Stimulated activated CD4-positive, alpha-beta T cell treated with anti-CD3 and anti-CD28 coated beads, Interleukin-15, amount 100 ng/mL, for 24 hours (primary cell): ENCODE results near the gene NACC2.
"Not testable (repeated sequence)": the region's sequence is repeated elsewhere in the genome, so short reads cannot be mapped to it uniquely, and the experiment has no call there.

ENCODE experiments used
- DNase-seq: peaks from one replicate; pipeline ENCODE4 v3.0.0-alpha.2; 2020

NACC2 gene

DNA sequence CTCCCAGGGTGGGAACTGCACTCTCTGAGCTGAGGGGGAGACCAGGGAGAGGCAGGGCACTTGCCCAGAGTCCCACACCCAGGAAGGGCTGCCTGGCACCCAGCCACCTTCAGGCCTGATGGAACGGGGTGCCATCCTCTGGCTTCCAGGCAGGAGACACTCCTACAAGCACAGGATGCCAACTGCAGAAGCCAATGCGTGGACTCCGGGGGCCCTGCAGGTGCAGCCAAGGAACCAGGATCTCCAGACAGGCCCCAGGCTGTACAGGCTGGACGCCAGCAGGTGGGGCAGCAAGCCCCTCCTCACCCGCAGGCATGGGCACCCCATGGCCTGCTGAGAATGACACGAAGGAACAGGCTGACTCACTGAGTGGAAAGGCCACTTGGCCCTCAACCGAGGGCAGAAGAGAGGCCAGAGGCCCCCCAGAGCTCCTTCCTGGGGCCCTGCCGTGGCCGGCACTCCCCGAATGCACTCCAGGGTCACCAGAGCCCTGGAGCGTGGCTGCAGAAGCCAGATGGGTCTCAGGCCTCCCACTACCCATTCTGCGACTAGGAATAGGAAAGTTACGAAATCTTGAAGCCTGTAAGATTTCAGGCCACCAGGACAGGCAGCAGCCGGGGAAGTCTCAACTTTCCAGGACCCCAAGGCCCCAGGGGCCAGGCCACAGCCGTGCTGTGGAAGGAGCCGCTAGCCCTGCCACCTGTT is 15.7 kb downstream of the NACC2 start:
- DNase-seq = no peak

DNA sequence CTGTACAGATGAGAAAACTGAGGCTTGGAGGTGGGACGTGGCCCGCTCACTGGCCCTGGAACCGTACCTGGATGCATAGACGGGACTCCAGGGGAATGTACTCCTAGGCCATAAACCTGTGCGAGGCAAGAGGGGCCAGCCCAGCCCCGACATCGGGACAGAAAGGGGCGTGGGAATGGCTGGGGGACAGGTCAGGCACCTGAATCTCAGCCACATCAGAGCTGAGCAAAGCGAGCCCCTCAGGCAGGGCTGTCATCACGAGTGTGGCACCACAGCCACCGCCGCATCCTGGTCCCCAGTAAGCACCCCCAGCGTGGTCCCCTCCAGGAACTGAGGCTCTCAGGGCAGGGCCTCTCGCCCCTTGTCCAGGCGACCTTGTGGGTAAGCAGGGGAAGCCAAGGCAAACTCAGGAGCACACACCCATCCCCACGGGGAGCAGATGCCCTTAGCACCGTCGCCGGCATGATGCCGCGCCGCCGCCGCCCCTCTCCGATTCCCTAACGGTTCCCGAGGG is 16.5 kb downstream of the NACC2 start:
- DNase-seq = no peak

GRCh38 chr9:136078024-136078423 is 17.1 kb downstream of the NACC2 start:
- DNase-seq = no peak

DNA sequence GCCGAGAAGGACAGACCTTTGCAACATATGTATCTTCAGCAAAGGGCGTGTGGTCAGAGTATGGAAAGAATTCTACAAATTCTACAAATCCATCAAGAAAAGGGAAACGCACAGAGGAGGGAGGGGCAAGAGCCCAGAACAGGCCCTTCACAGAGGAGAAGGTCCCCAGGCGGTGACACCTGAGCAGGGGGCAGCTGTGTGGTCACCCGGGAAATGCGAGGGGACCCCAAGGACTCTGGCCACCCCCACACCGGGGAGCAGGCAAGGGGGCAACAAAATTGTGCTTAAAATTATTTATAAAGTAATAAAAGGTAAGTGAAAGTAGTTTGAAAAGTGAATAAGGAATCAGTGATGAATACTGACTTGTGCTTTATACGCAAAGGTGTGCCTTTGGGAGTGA is 17.6 kb downstream of the NACC2 start:
- no peak for DNase-seq

GRCh38 chr9:136075881-136076678 is 19.0 kb downstream of the NACC2 start:
- no peak for DNase-seq

DNA sequence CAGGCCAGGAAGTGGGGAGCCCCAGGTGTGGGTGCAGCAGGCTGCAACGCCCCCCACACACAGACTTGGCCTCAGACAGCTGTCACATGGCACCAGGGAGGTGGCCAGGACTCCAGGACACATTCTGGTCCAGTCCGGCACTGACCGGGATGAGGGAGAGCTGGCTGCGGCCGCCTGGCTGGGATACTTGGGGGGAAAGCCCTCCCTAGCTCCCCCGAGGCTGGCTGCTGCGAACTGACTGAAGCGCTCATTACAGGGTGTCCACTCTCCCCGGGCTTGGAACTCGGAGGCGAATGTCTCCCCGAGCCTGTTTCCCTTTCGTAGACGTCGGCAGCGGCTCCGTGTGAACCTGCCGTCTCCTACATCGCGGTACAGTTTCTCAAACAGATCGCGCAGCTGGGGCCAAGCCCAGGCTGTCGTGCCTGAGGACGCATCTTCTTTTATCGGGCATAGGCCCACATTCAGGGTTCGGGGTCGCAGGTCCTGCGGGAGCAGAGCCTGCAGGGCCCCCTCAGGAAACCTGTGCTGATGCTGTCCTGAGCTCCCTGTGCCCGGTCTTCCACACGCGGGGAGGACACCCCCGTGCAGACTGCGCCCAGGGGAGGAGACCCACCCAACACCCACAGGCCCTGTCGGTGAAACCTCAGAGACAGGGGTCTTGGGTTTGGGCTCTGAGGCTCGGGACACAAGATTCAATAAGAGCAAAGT is 19.8 kb downstream of the NACC2 start:
- DNase-seq = no peak

GRCh38 chr9:136074706-136075105 is 20.4 kb downstream of the NACC2 start:
- no peak for DNase-seq

DNA sequence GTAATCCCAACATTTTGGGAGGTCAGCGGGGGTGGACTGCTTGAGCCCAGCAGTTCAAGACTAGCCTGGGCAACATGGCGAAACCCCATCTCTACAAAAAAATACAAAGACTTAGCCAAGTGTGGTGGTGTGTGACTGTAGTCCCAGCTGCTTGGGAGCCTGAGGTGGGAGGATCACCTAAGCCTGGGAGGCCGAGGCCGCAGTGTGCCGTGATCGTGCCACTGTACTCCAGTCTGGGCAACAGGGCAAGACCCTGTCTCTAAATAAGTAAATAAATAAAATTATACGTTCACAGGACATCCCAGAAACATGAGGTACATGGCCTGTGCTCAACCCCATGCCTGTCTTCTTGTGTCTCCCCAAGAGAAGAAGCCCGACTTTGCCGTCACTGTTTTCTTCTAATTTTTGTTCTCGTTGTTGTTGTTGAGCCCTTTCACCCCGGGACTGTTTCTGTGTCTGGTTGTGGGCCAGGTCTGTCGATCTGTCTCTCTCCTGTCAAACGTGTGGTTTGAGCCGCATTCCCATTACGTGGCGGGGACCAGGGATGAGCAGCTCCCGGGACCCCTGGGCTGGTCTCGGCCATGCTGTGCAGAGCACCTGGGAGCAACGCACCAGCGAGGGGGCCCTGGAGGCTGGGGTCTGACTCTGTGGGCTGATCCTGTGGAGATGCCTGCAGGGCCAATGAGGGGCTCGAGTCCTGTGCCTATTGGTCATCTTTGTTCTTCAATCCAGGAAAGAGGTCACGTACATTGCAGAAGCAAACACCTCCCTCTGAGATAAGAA is 32.2 kb downstream of the NACC2 start:
- DNase-seq = no peak

DNA sequence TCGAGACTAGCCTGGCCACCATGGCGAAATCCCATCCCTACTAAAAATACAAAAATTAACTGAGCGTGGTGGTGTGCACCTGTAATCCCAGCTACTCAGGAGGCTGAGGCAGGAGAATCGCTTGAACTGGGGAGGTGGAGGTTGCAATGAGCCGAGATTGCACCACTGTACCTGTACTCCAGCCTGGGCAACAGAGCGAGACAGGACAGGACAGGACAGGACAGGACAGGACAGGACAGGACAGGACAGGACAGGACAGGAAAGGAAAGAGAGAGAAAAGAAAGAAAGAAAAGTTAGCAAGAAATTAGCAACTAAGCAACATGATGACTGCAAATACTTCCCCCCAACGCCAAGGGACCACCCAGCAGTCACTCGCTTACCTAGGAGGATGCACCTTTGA is 33.2 kb downstream of the NACC2 start:
- not testable (repeated sequence) for DNase-seq

DNA sequence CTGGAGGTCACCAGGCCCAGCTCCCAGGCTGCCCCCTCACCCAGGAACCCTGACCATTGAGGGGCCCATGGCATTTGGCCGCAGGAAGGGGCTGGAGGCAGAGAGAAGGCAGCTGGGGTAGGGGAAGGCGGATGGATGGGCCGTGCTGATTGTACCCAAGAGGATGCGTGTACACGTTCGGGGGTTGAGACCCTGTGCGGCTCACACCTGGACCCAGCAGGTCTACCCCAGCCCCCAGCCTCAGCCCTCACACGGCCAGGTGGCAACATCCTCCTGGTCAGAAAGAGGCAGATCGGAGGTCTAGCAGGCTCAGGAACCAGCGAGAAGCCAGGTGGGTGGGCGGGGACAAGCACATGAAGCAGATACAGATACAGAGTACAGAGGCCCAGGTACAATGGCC is 33.7 kb downstream of the NACC2 start:
- DNase-seq = no peak

DNA sequence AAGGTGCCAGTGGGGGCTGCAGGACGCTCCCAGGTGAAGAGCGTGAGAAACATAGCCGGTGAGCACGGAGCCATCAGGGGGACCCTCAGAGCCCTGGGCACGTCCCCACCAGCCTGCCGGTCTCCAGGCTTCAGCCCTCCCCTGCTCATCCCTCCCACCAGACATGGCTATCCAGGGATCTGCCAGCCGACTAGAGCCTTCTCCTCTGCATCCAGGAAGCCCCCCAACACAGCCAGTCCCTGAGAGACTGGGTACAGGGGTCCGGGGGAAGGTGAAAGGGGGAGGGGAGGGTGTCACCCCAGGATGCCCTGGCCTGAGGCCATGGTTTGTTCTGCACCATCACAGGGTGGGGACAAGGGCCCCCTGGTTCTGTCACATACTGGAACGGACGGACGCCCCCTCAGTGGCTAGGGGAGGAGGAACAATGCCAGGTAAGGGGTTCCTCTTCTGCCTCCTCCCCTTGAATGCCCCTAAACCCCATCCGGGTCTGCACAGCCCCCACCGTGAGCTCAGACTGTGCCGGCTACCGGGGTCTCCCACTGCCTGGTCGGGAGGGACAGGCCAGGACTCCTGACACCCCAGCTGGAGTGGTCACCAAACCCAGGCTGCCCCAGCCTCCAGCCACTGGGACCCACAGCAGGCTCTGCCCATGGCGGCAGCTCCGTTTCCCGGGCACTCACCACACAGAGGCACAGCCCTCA is 34.3 kb downstream of the NACC2 start:
- DNase-seq = no peak

DNA sequence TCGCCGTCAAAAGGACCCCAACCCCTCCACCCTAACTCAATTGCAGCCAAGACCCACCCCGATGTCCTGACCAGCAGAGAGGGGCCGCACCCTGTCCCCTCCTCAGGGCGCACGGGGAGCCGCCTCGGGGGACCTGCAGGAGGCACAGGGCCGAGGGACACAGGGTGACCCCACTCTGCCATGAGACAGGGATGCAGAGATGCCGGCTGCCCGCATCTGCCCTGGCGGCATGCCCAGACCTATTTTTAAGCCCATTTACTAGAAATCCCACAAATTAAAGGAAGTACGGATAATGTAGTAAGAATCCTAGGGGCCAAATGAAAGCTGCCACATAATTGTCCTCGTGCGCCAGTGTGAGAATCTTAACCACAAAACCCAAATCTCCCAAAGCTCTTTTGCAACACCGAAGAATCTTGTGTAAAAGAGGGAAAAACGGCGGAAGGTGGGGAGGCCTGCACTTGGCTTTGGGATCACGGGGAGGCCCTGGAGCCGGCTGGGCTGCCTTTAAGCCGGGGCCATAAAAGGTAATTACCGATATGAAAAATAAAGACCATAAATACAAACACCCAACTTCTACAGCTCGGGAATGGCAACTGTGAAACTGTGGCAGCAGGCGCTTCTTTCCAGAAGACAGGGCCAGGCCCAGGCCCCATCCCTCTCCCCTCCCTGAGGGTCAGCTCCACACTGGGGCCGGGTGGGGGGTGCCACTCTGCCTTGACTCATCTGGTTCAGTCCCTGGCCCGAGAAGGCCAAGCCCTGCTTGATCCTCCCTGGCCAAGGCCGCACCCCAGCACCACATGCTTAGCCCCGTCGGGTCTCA is 35.0 kb downstream of the NACC2 start:
- DNase-seq = no peak

DNA sequence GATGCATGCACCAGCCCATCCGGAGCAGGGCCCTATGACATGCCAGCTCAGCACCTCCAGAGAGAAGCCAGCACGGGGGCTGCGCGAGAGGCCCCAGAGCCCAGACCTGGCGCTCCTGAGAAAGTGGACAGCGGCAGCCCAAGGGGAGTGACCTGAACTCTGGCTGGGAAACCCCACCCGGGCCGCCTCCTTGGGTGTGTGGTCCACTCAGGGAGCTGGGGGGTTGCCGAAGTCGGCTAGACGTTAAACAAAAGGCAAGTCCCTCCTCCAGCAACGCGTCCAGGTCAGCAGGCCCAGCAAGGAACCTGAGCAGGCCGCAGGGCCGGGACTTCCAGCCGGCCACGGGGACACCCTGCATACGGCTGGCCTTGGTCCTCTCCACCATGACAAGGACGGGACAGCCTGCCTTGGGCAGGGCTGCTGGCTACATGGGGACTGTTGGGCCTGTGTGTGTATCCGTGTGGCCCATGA is 35.7 kb downstream of the NACC2 start:
- no peak for DNase-seq

- DNase-seq = no peak
Measured at GRCh38 chr9:136058801-136059302, 36.2 kb downstream of the NACC2 start.

DNA sequence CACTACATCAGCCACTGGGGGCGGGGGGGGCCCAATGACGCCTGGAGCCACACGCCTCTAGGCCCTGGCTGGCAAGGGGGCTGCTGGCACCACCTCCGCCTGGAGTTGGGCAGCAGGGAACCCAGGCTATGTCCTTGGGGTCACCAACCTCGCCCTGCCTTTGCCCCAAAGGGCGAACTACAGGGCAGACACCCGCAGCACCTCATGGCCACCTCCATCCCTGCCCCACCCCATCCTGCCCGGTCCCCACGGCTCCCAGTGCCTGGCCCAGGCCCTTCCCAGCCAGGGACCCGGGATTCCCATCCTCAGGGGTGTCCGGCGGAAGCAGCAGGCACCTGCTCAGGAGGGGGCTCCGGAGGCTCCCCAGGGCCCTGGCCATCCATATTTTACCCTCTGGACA is 37.0 kb downstream of the NACC2 start:
- no peak for DNase-seq

GRCh38 chr9:136057236-136058081 is 37.6 kb downstream of the NACC2 start:
- DNase-seq = no peak

DNA sequence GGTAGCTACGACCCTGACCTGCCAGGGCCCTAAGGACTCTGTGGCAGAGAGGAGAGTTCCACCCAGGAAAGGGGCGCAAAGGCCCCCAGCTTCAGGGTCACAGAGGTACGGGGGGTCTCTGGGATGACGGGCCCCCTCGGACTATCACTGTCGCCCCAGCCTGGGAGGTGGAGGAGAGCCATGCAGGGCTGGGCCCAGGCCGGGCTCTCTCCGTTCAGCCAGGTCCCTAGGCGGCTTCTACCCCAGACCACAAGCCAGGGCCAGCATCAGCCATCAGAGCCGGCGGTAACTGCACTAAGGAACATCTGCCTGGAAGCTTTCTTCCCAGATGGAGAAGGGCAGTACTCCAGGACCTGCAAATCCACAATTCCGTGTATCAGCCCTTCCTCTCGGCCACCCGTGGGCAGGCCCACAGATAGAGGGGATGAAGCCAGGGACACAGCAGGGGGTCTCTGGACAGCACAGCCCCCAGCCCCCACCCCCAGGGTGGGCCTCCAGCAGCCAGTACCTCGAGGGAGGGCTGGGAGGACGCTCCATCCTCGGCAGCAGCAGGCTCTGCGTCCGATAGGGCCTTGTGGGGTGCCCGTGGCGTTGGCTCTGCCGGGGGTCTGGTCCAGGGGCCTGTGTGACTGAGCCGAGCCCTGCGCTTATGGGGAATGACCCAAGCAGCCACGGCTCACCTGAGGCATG is 38.4 kb downstream of the NACC2 start:
- no peak for DNase-seq

DNA sequence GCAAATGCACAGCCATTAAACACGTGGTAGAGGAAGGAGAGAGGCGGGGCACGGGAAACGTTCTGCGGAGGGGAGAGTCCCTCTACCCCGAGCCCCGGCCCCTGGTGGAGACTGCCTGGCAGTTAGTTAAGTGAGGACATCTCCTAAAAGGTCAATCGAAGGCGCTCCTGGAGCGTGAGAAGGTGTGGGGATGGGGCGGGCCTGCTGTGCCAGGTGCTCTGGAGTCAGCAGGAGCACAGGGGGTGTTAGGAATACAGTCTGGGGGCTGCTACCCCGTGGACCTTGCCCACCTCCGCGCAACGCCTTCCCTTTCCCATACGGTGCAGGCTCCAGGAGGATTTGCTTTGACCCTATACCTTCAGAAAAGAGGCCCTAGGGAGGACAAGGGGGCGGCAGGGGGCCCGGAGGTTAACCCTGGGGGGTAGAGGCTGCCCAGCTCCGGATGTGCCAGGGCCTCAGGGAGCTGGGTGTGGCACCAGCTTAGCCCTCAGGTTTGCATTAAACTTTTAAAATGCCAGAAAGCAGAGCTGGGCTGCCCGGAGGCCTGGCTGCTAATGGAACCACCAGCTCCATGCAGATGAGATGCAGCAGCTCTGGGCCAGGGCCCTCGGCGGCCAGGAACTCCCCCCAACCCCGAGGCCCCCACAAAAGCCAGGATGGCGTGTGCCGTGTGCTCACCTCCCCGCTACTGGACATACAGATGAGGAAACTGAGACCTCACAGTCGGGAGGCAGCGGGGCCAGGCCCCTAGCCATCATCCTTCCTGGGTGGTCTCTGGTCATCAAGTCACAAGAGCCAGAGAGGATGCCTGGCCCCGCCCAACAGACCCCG is 39.2 kb downstream of the NACC2 start:
- no peak for DNase-seq
